CD14-positive monocyte (primary cell): ENCODE data around the gene RAB6B. TPM values are rescaled to one million over a fixed set of nuclear protein-coding genes. Genes with fewer than 3 reads are reported as not detected.

Experiments used
- DNase-seq, 3 donors: peaks; one replicate each; pipeline ENCODE4 v3.0.0-alpha.2; 2011 to 2022
- H2AFZ ChIP-seq: 2 replicates; pipeline ENCODE4 v1.6.0; 2012; ENCODE audit warnings: mild to moderate bottlenecking, low read depth, low read length, inconsistent platforms; ENCODE audit not compliant: insufficient read depth, poor library complexity, severe bottlenecking
- H3K27ac ChIP-seq, 2 donors: 1 replicate in 1 of 2; 2 replicates in 1 of 2; pipeline ENCODE4 v1.5.1; 2012 to 2013; ENCODE audit warnings: low read length in 2 of 2, control low read depth in 1 of 2, inconsistent platforms in 1 of 2, low read depth in 1 of 2, mild to moderate bottlenecking in 1 of 2
- H3K27me3 ChIP-seq, 2 donors: one replicate each; pipeline versions ENCODE4 v1.6.0 to v1.6.1; 2011 to 2013; ENCODE audit warnings: low read length in 2 of 2; ENCODE audit not compliant: control insufficient read depth in 2 of 2, insufficient read depth in 2 of 2
- H3K36me3 ChIP-seq, 2 donors: replicated peaks in 1 of 2; 1 replicate in 1 of 2; 2 replicates in 1 of 2; pipeline versions ENCODE4 v1.5.1 to v1.6.1; 2012 to 2013; ENCODE audit warnings: low read length in 2 of 2, control low read depth in 1 of 2, inconsistent platforms in 1 of 2, mild to moderate bottlenecking in 1 of 2; ENCODE audit not compliant: insufficient read depth in 2 of 2, control insufficient read depth in 1 of 2
- H3K4me1 ChIP-seq, 2 donors: 1 replicate in 1 of 2; 2 replicates in 1 of 2; pipeline versions ENCODE4 v1.5.1 to v1.6.1; 2012 to 2013; ENCODE audit warnings: low read length in 2 of 2, control low read depth in 1 of 2, inconsistent platforms in 1 of 2, mild to moderate bottlenecking in 1 of 2, moderate library complexity in 1 of 2; ENCODE audit not compliant: insufficient read depth in 2 of 2, control insufficient read depth in 1 of 2
- H3K4me2 ChIP-seq: replicated peaks from 2 replicates; pipeline ENCODE3; 2012; ENCODE audit warnings: low read length, moderate library complexity, mild to moderate bottlenecking; ENCODE audit not compliant: poor library complexity, severe bottlenecking; ENCODE audit errors: extremely low read depth
- H3K4me3 ChIP-seq, 3 experiments: fragments of 200-600 bp in 1 of 3; sonication (generic) in 1 of 3; replicated peaks in 1 of 3; 1 replicate in 2 of 3; 2 replicates in 1 of 3; pipeline ENCODE4 v1.5.1; 2011 to 2013; ENCODE audit warnings: low read length in 3 of 3, mild to moderate bottlenecking in 3 of 3, control low read depth in 2 of 3, low read depth in 2 of 3, inconsistent platforms in 1 of 3, moderate library complexity in 1 of 3
- H3K79me2 ChIP-seq: 2 replicates; pipeline ENCODE4 v1.6.0; 2012; ENCODE audit warnings: mild to moderate bottlenecking, control low read depth, inconsistent platforms, low read length, moderate library complexity; ENCODE audit not compliant: insufficient read depth
- H3K9ac ChIP-seq: 2 replicates; pipeline ENCODE4 v1.6.0; 2017; ENCODE audit warnings: low read length, mild to moderate bottlenecking; ENCODE audit not compliant: insufficient read depth, poor library complexity, severe bottlenecking
- H3K9me3 ChIP-seq, 2 donors: replicated peaks in 1 of 2; 1 replicate in 1 of 2; 2 replicates in 1 of 2; pipeline versions ENCODE4 v1.5.1 to v1.6.1; 2012 to 2013; ENCODE audit warnings: low read length in 2 of 2, control low read depth in 1 of 2; ENCODE audit not compliant: control insufficient read depth in 1 of 2, insufficient read depth in 1 of 2
- H4K20me1 ChIP-seq: 2 replicates; pipeline ENCODE4 v1.6.0; 2012; ENCODE audit warnings: mild to moderate bottlenecking, low read length, control low read depth, moderate library complexity; ENCODE audit not compliant: insufficient read depth
- H3K27ac Mint-ChIP-seq, 7 donors: one replicate each; pipeline ENCODE4 v1.8.0; 2020; ENCODE audit warnings: mild to moderate bottlenecking in 7 of 7, mixed read lengths in 7 of 7, moderate library complexity in 6 of 7, inconsistent platforms in 2 of 7
- H3K27me3 Mint-ChIP-seq, 3 donors: one replicate each; pipeline ENCODE4 v1.8.0; 2021 to 2022; ENCODE audit warnings: low read depth in 3 of 3, mild to moderate bottlenecking in 3 of 3, mixed read lengths in 3 of 3, moderate library complexity in 3 of 3, inconsistent platforms in 1 of 3
- H3K36me3 Mint-ChIP-seq, 2 donors: one replicate each; pipeline ENCODE4 v1.8.0; 2020; ENCODE audit warnings: mixed read lengths in 2 of 2, inconsistent platforms in 1 of 2, mild to moderate bottlenecking in 1 of 2
- H3K4me1 Mint-ChIP-seq: one replicate; pipeline ENCODE4 v1.8.0; 2020; ENCODE audit warnings: mild to moderate bottlenecking, mixed read lengths
- H3K4me3 Mint-ChIP-seq, 2 donors: one replicate each; pipeline ENCODE4 v1.8.0; 2020; ENCODE audit warnings: mild to moderate bottlenecking in 2 of 2, mixed read lengths in 2 of 2, moderate library complexity in 1 of 2
- H3K9me3 Mint-ChIP-seq, 7 donors: one replicate each; pipeline ENCODE4 v1.8.0; 2020 to 2022; ENCODE audit warnings: mixed read lengths in 7 of 7, mild to moderate bottlenecking in 6 of 7, moderate library complexity in 6 of 7, inconsistent platforms in 2 of 7
- WGBS: methylation state at CpG from one replicate; pipeline ENCODE4 v1.1.5; 2013; ENCODE audit warnings: missing lambda C conversion rate; ENCODE audit not compliant: insufficient coverage; 5-methylcytosine and 5-hydroxymethylcytosine counted together
- intact Hi-C, 2 donors: fragments of 100-400 bp; cut with micrococcal nuclease; formaldehyde crosslinking; loops; one replicate each; pipeline versions ENCODE4 v1.15.0 to v1.15.1; 2023
- polyA plus RNA-seq, 3 donors: library from polyadenylated mRNA; depleted of rRNA in 1 of 3; unstranded in 2 of 3; stranded (reverse) in 1 of 3; fragments of 300-500 nt in 2 of 3; fragments of >200 nt in 1 of 3; fragmentation: Illumina TruSeq in 2 of 3; gene quantifications; 1 replicate in 2 of 3; 2 replicates in 1 of 3; pipeline ENCODE4 v1.2.3, GENCODE V29; 2012 to 2021
- TF ChIP-seq, protein P1 (sequence below): fragments of 200-600 bp; IDR thresholded peaks from one replicate; pipeline ENCODE4 v1.8.0; 2022; ENCODE audit warnings: antibody characterized with exemption, mild to moderate bottlenecking

The RAB6B gene
- polyA plus RNA-seq, 3 donors = 0.46 TPM; not detected in 2

DNA sequence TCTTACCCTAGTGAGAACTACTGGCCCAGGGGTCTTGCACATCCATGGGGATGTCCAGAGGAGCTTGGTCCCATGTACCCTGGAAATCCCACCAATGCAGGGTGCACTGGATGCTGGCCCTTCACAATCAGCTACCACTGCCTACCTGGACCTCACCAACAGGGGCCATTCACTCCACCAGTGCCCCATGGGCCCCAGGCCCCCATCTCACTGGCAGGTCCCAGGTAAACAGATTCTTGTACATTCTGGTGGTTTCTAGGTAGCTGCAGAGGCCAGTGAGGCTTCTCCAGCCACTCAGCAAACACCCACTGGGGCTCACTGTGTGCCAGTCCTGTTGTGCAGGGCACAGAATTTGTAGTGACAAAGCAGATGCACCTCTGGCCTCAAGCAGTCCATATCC is 24.9 kb downstream of the RAB6B start:
- H3K4me3 ChIP-seq = no peak overlapping the region
- intact Hi-C loops = no loop called here
- TF ChIP-seq, protein P1, sequence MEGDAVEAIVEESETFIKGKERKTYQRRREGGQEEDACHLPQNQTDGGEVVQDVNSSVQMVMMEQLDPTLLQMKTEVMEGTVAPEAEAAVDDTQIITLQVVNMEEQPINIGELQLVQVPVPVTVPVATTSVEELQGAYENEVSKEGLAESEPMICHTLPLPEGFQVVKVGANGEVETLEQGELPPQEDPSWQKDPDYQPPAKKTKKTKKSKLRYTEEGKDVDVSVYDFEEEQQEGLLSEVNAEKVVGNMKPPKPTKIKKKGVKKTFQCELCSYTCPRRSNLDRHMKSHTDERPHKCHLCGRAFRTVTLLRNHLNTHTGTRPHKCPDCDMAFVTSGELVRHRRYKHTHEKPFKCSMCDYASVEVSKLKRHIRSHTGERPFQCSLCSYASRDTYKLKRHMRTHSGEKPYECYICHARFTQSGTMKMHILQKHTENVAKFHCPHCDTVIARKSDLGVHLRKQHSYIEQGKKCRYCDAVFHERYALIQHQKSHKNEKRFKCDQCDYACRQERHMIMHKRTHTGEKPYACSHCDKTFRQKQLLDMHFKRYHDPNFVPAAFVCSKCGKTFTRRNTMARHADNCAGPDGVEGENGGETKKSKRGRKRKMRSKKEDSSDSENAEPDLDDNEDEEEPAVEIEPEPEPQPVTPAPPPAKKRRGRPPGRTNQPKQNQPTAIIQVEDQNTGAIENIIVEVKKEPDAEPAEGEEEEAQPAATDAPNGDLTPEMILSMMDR = no peak
- H3K36me3 ChIP-seq = no peaks in the 10 kb centered on the region
- H3K4me3 Mint-ChIP-seq = no peak overlapping the region
- no peaks in the 10 kb centered on the region for H3K27me3 ChIP-seq
- no peaks in the 10 kb centered on the region for H3K9me3 Mint-ChIP-seq
- no peaks in the 10 kb centered on the region for H4K20me1 ChIP-seq
- H3K79me2 ChIP-seq = no peaks in the 10 kb centered on the region
- H3K4me2 ChIP-seq = no peak overlapping the region
- no peaks in the 10 kb centered on the region for H3K9me3 ChIP-seq
- no peak overlapping the region for H3K27ac Mint-ChIP-seq
- H3K4me1 ChIP-seq = no peaks in the 10 kb centered on the region
- H2AFZ ChIP-seq = no peak overlapping the region
- no peaks in the 10 kb centered on the region for H3K36me3 Mint-ChIP-seq
- no peaks in the 10 kb centered on the region for H3K4me1 Mint-ChIP-seq
- H3K9ac ChIP-seq = no peak overlapping the region
- H3K27me3 Mint-ChIP-seq = peaks cover 0 to 4% (median 3%) of the 10 kb centered on the region in 3 donors
- no peak overlapping the region for H3K27ac ChIP-seq
- no peak for DNase-seq

DNA sequence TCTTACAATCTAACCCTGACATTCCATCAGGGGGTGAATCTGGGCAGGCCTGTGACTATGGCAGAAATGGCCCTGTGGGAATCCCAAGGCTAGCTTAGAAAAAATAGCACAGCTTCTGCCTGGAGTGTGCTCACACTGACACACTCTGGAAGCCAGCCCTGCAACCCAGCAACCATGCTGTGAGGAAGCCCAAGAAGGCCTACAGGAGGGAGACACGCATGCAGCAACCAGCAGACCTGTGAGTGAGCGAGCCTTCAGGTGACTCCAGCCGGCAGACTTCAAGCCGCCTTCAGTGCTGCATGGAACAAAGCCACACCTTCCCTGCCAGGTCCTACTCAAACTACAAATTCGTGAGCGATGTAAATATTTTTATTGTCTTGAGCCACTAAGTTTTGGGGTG is 26.1 kb downstream of the RAB6B start:
- Histone ChIP-seq H3K36me3 (no peaks in the 10 kb centered on the region), H2AFZ (no peak overlapping the region), H3K4me3 (no peak overlapping the region), H3K27ac (no peak overlapping the region), H3K4me1 (no peaks in the 10 kb centered on the region), H3K27me3 (no peaks in the 10 kb centered on the region), H4K20me1 (no peaks in the 10 kb centered on the region), H3K9me3 (no peaks in the 10 kb centered on the region), H3K9ac (no peak overlapping the region), H3K4me2 (no peak overlapping the region), H3K79me2 (no peaks in the 10 kb centered on the region)
- peaks cover 0 to 4% (median 3%) of the 10 kb centered on the region in 3 donors for H3K27me3 Mint-ChIP-seq
- DNase-seq = no peak
- H3K9me3 Mint-ChIP-seq = no peaks in the 10 kb centered on the region
- intact Hi-C loops = no loop called here
- TF ChIP-seq, protein P1 = no peak
- no peak overlapping the region for H3K27ac Mint-ChIP-seq
- H3K4me3 Mint-ChIP-seq = no peak overlapping the region
- H3K36me3 Mint-ChIP-seq = no peaks in the 10 kb centered on the region
- 92% methylated on average over 3 of the region's 6 CpGs for WGBS
- H3K4me1 Mint-ChIP-seq = no peaks in the 10 kb centered on the region
